ENCODE data around the gene EP400.
"Not testable (repeated sequence)": the region's sequence is repeated elsewhere in the genome, so short reads cannot be mapped to it uniquely, and the experiment has no call there.

- TF ChIP-seq, protein P1, sequence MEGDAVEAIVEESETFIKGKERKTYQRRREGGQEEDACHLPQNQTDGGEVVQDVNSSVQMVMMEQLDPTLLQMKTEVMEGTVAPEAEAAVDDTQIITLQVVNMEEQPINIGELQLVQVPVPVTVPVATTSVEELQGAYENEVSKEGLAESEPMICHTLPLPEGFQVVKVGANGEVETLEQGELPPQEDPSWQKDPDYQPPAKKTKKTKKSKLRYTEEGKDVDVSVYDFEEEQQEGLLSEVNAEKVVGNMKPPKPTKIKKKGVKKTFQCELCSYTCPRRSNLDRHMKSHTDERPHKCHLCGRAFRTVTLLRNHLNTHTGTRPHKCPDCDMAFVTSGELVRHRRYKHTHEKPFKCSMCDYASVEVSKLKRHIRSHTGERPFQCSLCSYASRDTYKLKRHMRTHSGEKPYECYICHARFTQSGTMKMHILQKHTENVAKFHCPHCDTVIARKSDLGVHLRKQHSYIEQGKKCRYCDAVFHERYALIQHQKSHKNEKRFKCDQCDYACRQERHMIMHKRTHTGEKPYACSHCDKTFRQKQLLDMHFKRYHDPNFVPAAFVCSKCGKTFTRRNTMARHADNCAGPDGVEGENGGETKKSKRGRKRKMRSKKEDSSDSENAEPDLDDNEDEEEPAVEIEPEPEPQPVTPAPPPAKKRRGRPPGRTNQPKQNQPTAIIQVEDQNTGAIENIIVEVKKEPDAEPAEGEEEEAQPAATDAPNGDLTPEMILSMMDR (IDR thresholded peaks at IDR 0.05): not testable (repeated sequence)
- TF ChIP-seq POLR2AphosphoS5, POLR2A (IDR thresholded peaks at IDR 0.05): not testable (repeated sequence)
These were observed 870 bp upstream of the EP400 start for GRCh38 chr12:131948713-131949430.

Measured in upper lobe of left lung (tissue), 4 donors.